ENCODE data around the gene INHA.

INHA gene

GRCh38 chr2:219559156-219559915 lies 12.8 kb upstream of the INHA start:
- no peaks in the 10 kb centered on the region for H3K4me1 ChIP-seq (ENCODE audit: low read length)
- H3K9me2 ChIP-seq (replicated peaks; ENCODE audit: insufficient read depth, low read length) = no peaks in the 10 kb centered on the region
- H3K27me3 ChIP-seq (replicated peaks; ENCODE audit: insufficient read depth, low read length) = peaks cover 95% of the 10 kb centered on the region
- H3K9me3 ChIP-seq (replicated peaks; ENCODE audit: insufficient read depth, low read length) = no peaks in the 10 kb centered on the region
- H4K20me1 ChIP-seq (ENCODE audit: insufficient read depth, low read length) = no peaks in the 10 kb centered on the region
- H3K4me2 ChIP-seq (ENCODE audit: low read depth, low read length) = no peak overlapping the region
- H3F3A ChIP-seq (ENCODE audit: insufficient read depth, low read length) = no peaks in the 10 kb centered on the region
- no peak overlapping the region for H3K4me3 ChIP-seq (ENCODE audit: low read length)
- H3K79me2 ChIP-seq (ENCODE audit: low read length) = no peaks in the 10 kb centered on the region
- DNase-seq = no peak
- no peak overlapping the region for H2AFZ ChIP-seq (ENCODE audit: low read length)
- no peak overlapping the region for H3K27ac ChIP-seq (ENCODE audit: low read length)
- H3K36me3 ChIP-seq (replicated peaks; ENCODE audit: insufficient read depth, low read length) = no peaks in the 10 kb centered on the region
- no peak for TF ChIP-seq EZH2phosphoT487 (IDR thresholded peaks at IDR 0.05; ENCODE audit: low read length)
- no peak for TF ChIP-seq CTCF (IDR thresholded peaks at IDR 0.05; ENCODE audit: low read length)
- TF ChIP-seq EZH2 (optimal IDR thresholded peaks at IDR 0.05; ENCODE audit: low read depth, low read length) = no peak
- no peak overlapping the region for H3K9ac ChIP-seq (ENCODE audit: low read length)

- H3K27me3 ChIP-seq (replicated peaks; ENCODE audit: insufficient read depth, low read length) = peaks cover 97% of the 10 kb centered on the region
- H3K79me2 ChIP-seq (ENCODE audit: low read length) = no peaks in the 10 kb centered on the region
- H3K9ac ChIP-seq (ENCODE audit: low read length) = no peak overlapping the region
- H3F3A ChIP-seq (ENCODE audit: insufficient read depth, low read length) = no peaks in the 10 kb centered on the region
- no peak overlapping the region for H3K4me3 ChIP-seq (ENCODE audit: low read length)
- H4K20me1 ChIP-seq (ENCODE audit: insufficient read depth, low read length) = no peaks in the 10 kb centered on the region
- H3K9me2 ChIP-seq (replicated peaks; ENCODE audit: insufficient read depth, low read length) = no peaks in the 10 kb centered on the region
- DNase-seq = no peak
- TF ChIP-seq EZH2 (optimal IDR thresholded peaks at IDR 0.05; ENCODE audit: low read depth, low read length) (no peak), CTCF (IDR thresholded peaks at IDR 0.05; ENCODE audit: low read length) (peak; percentile 45)
- H2AFZ ChIP-seq (ENCODE audit: low read length) = no peak overlapping the region
- H3K4me2 ChIP-seq (ENCODE audit: low read depth, low read length) = no peak overlapping the region
- H3K36me3 ChIP-seq (replicated peaks; ENCODE audit: insufficient read depth, low read length) = no peaks in the 10 kb centered on the region
- H3K4me1 ChIP-seq (ENCODE audit: low read length) = no peaks in the 10 kb centered on the region
- no peak overlapping the region for H3K27ac ChIP-seq (ENCODE audit: low read length)
- H3K9me3 ChIP-seq (replicated peaks; ENCODE audit: insufficient read depth, low read length) = no peaks in the 10 kb centered on the region
These were observed 11.8 kb upstream of the INHA start for GRCh38 chr2:219560037-219560892.

- Histone ChIP-seq H3K9ac (ENCODE audit: low read length) (no peak overlapping the region), H2AFZ (ENCODE audit: low read length) (no peak overlapping the region), H3K27me3 (replicated peaks; ENCODE audit: insufficient read depth, low read length) (peaks cover 97% of the 10 kb centered on the region), H3K79me2 (ENCODE audit: low read length) (no peaks in the 10 kb centered on the region), H3K4me2 (ENCODE audit: low read depth, low read length) (no peak overlapping the region), H3F3A (ENCODE audit: insufficient read depth, low read length) (no peaks in the 10 kb centered on the region), H3K4me1 (ENCODE audit: low read length) (no peaks in the 10 kb centered on the region), H3K4me3 (ENCODE audit: low read length) (no peak overlapping the region), H3K27ac (ENCODE audit: low read length) (no peak overlapping the region), H3K36me3 (replicated peaks; ENCODE audit: insufficient read depth, low read length) (no peaks in the 10 kb centered on the region), H3K9me3 (replicated peaks; ENCODE audit: insufficient read depth, low read length) (no peaks in the 10 kb centered on the region), H4K20me1 (ENCODE audit: insufficient read depth, low read length) (no peaks in the 10 kb centered on the region), H3K9me2 (replicated peaks; ENCODE audit: insufficient read depth, low read length) (no peaks in the 10 kb centered on the region)
- no peak for DNase-seq
- TF ChIP-seq EZH2phosphoT487 (IDR thresholded peaks at IDR 0.05; ENCODE audit: low read length) (no peak), CTCF (IDR thresholded peaks at IDR 0.05; ENCODE audit: low read length) (no peak), EZH2 (optimal IDR thresholded peaks at IDR 0.05; ENCODE audit: low read depth, low read length) (no peak)
These were observed 11.3 kb upstream of the INHA start for GRCh38 chr2:219560893-219561178.
